CD8-positive, alpha-beta memory T cell (primary cell): ENCODE measurements around the gene RTTN. TPM values are rescaled to one million over a fixed set of nuclear protein-coding genes. Genes with fewer than 3 reads are reported as not detected.
A peak's percentile ranks its signal among the peaks of the same experiment; 100 is the strongest.

Source experiments
- CTCF ChIA-PET: fragments of 350-600 bp; sonication (Branson Sonifier 250); formaldehyde crosslinking; loops from one replicate; lab custom pipeline; 2021; ENCODE audit warnings: antibody characterized with exemption; lab: Charles Lee
- POLR2A ChIA-PET: fragments of 350-600 bp; sonication (Branson Sonifier 250); formaldehyde crosslinking; loops from one replicate; lab custom pipeline; 2021; ENCODE audit warnings: antibody characterized with exemption; lab: Charles Lee
- DNase-seq, 5 donors: peaks; one replicate each; pipeline versions ENCODE4 v3.0.0 to v3.0.0-alpha.2; 2020 to 2022; ENCODE audit warnings: mixed read lengths in 1 of 5
- H3K27ac ChIP-seq: one replicate; pipeline ENCODE4 v1.7.0; 2013; ENCODE audit warnings: low read depth, mild to moderate bottlenecking, low read length, moderate library complexity
- H3K27me3 ChIP-seq: 2 replicates; pipeline ENCODE4 v1.7.0; 2013; ENCODE audit warnings: low read length, mild to moderate bottlenecking; ENCODE audit not compliant: insufficient read depth, poor library complexity, severe bottlenecking
- H3K36me3 ChIP-seq: 2 replicates; pipeline ENCODE4 v1.7.0; 2013; ENCODE audit warnings: mild to moderate bottlenecking, low read length, moderate library complexity; ENCODE audit not compliant: insufficient read depth
- H3K4me1 ChIP-seq: 2 replicates; pipeline ENCODE4 v1.7.0; 2013; ENCODE audit warnings: mild to moderate bottlenecking, low read length, moderate library complexity; ENCODE audit not compliant: insufficient read depth
- H3K4me3 ChIP-seq: 2 replicates; pipeline ENCODE4 v1.7.0; 2013; ENCODE audit warnings: mild to moderate bottlenecking, low read length
- H3K9me3 ChIP-seq: 2 replicates; pipeline ENCODE4 v1.7.0; 2013; ENCODE audit warnings: mild to moderate bottlenecking, low read length
- H3K27ac Mint-ChIP-seq, 8 donors: one replicate each; pipeline ENCODE4 v1.8.0; 2020 to 2021; ENCODE audit warnings: mixed read lengths in 8 of 8, mild to moderate bottlenecking in 6 of 8, inconsistent platforms in 3 of 8, moderate library complexity in 3 of 8
- H3K27me3 Mint-ChIP-seq, 2 donors: one replicate each; pipeline ENCODE4 v1.8.0; 2020 to 2021; ENCODE audit warnings: mixed read lengths in 2 of 2, mild to moderate bottlenecking in 1 of 2, moderate library complexity in 1 of 2
- H3K36me3 Mint-ChIP-seq, 3 donors: one replicate each; pipeline ENCODE4 v1.8.0; 2020 to 2021; ENCODE audit warnings: mixed read lengths in 3 of 3, inconsistent platforms in 1 of 3, mild to moderate bottlenecking in 1 of 3
- H3K4me1 Mint-ChIP-seq, 3 donors: one replicate each; pipeline ENCODE4 v1.8.0; 2020 to 2021; ENCODE audit warnings: mixed read lengths in 3 of 3, inconsistent platforms in 1 of 3, mild to moderate bottlenecking in 1 of 3
- H3K4me3 Mint-ChIP-seq, 7 donors: one replicate each; pipeline ENCODE4 v1.8.0; 2020 to 2021; ENCODE audit warnings: mixed read lengths in 7 of 7, mild to moderate bottlenecking in 6 of 7, moderate library complexity in 4 of 7, inconsistent platforms in 2 of 7
- H3K9me3 Mint-ChIP-seq, 5 donors: one replicate each; pipeline ENCODE4 v1.8.0; 2020 to 2022; ENCODE audit warnings: mixed read lengths in 5 of 5, mild to moderate bottlenecking in 3 of 5, moderate library complexity in 2 of 5, inconsistent platforms in 1 of 5
- polyA plus RNA-seq: library from polyadenylated mRNA; unstranded; fragments of 300-500 nt; fragmentation: Illumina TruSeq; gene quantifications from one replicate; pipeline ENCODE4 v1.2.3, GENCODE V29; 2021
- total RNA-seq, 2 experiments: library from RNA; stranded (reverse); gene quantifications; one replicate each; pipeline ENCODE4 v1.2.3, GENCODE V29; 2021

Gene RTTN
- total and polyA plus RNA-seq, 3 experiments from 2014 or later, result 3.2 to 26.6 (median 24.7) TPM

GRCh38 chr18:70041459-70042050 lies 163.9 kb downstream of the RTTN start:
- ChIA-PET CTCF (no interaction called here), POLR2A (no interaction called here)
- no peak for DNase-seq
- H3K27me3 ChIP-seq, result no peaks in the 10 kb centered on the region
- no peak overlapping the region for H3K27ac ChIP-seq
- H3K4me3 ChIP-seq, result no peak overlapping the region
- H3K9me3 Mint-ChIP-seq, result peaks cover 0 to under 1% (median 0%) of the 10 kb centered on the region in 5 donors
- H3K36me3 Mint-ChIP-seq, result peaks cover 7 to 42% (median 9%) of the 10 kb centered on the region in 3 donors
- no peaks in the 10 kb centered on the region for H3K27me3 Mint-ChIP-seq
- H3K4me3 Mint-ChIP-seq, result no peak overlapping the region
- H3K36me3 ChIP-seq, result no peaks in the 10 kb centered on the region
- peaks cover 0 to 6% (median 0%) of the 10 kb centered on the region in 3 donors for H3K4me1 Mint-ChIP-seq
- no peaks in the 10 kb centered on the region for H3K4me1 ChIP-seq
- H3K9me3 ChIP-seq, result no peaks in the 10 kb centered on the region
- no peak overlapping the region for H3K27ac Mint-ChIP-seq

DNA sequence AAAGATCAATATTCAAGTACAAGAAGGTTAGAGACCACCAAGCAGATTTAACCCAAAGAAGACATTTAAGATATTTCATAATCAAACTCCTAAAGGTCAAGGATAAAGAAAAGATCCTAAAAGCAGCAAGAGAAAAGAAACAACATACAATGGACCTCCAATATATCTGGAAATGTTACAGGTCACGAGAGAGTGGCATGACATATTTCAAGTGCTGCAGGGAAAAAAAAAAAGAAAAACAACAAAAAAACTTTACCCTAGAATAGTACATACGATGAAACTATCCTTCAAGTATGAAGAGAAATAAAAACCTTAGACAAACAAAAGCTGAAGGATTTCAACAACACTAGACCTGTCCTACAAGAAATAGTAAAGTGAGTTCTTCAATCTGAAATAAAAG lies 166.3 kb downstream of the RTTN start:
- peaks cover 0 to 4% (median 0%) of the 10 kb centered on the region in 5 donors for H3K9me3 Mint-ChIP-seq
- Histone ChIP-seq H3K4me3 (no peak overlapping the region), H3K27me3 (no peaks in the 10 kb centered on the region), H3K27ac (no peak overlapping the region), H3K4me1 (no peaks in the 10 kb centered on the region), H3K36me3 (no peaks in the 10 kb centered on the region), H3K9me3 (no peaks in the 10 kb centered on the region)
- no peak overlapping the region for H3K4me3 Mint-ChIP-seq
- CTCF ChIA-PET, result no interaction called here
- DNase-seq, result no peak
- peaks cover 13 to 47% (median 28%) of the 10 kb centered on the region in 3 donors for H3K36me3 Mint-ChIP-seq
- POLR2A ChIA-PET, result no interaction called here
- no peaks in the 10 kb centered on the region for H3K27me3 Mint-ChIP-seq
- H3K27ac Mint-ChIP-seq, result peak overlapping the region in 1 of 8 donors; percentile 46
- H3K4me1 Mint-ChIP-seq, result peaks cover 0 to 6% (median 0%) of the 10 kb centered on the region in 3 donors

GRCh38 chr18:70037431-70038061 lies 167.9 kb downstream of the RTTN start:
- Histone ChIP-seq H3K4me3 (no peak overlapping the region), H3K4me1 (no peaks in the 10 kb centered on the region), H3K36me3 (no peaks in the 10 kb centered on the region), H3K9me3 (no peaks in the 10 kb centered on the region), H3K27ac (no peak overlapping the region), H3K27me3 (no peaks in the 10 kb centered on the region)
- H3K4me1 Mint-ChIP-seq, result no peaks in the 10 kb centered on the region
- ChIA-PET CTCF (no interaction called here), POLR2A (no interaction called here)
- H3K4me3 Mint-ChIP-seq, result no peak overlapping the region
- no peak for DNase-seq
- peak overlapping the region in 1 of 8 donors; percentile 51 for H3K27ac Mint-ChIP-seq
- H3K36me3 Mint-ChIP-seq, result peaks cover 14 to 41% (median 41%) of the 10 kb centered on the region in 3 donors
- peaks cover 0 to 4% (median 0%) of the 10 kb centered on the region in 5 donors for H3K9me3 Mint-ChIP-seq
- no peaks in the 10 kb centered on the region for H3K27me3 Mint-ChIP-seq

- Histone ChIP-seq H3K4me3 (no peak overlapping the region), H3K9me3 (no peaks in the 10 kb centered on the region), H3K36me3 (no peaks in the 10 kb centered on the region), H3K4me1 (no peaks in the 10 kb centered on the region), H3K27me3 (no peaks in the 10 kb centered on the region), H3K27ac (no peak overlapping the region)
- DNase-seq, result no peak
- Mint-ChIP-seq H3K9me3 (peaks cover 0 to 4% (median 0%) of the 10 kb centered on the region in 5 donors), H3K36me3 (peaks cover 12 to 41% (median 41%) of the 10 kb centered on the region in 3 donors), H3K4me3 (no peak overlapping the region), H3K27me3 (no peaks in the 10 kb centered on the region), H3K4me1 (no peaks in the 10 kb centered on the region), H3K27ac (no peak overlapping the region)
- CTCF ChIA-PET, result no interaction called here
- POLR2A ChIA-PET, result no interaction called here
Measured at GRCh38 chr18:70036771-70037347, 168.6 kb downstream of the RTTN start.

- peaks cover 8 to 41% (median 38%) of the 10 kb centered on the region in 3 donors for H3K36me3 Mint-ChIP-seq
- H3K4me1 Mint-ChIP-seq, result no peaks in the 10 kb centered on the region
- H3K27me3 Mint-ChIP-seq, result no peaks in the 10 kb centered on the region
- H3K27ac Mint-ChIP-seq, result no peak overlapping the region
- H3K27me3 ChIP-seq, result no peaks in the 10 kb centered on the region
- no peak overlapping the region for H3K4me3 ChIP-seq
- H3K9me3 Mint-ChIP-seq, result peaks cover 0 to 4% (median 0%) of the 10 kb centered on the region in 5 donors
- H3K36me3 ChIP-seq, result no peaks in the 10 kb centered on the region
- no peaks in the 10 kb centered on the region for H3K4me1 ChIP-seq
- H3K4me3 Mint-ChIP-seq, result no peak overlapping the region
- no peak overlapping the region for H3K27ac ChIP-seq
- POLR2A ChIA-PET, result no interaction called here
- no peaks in the 10 kb centered on the region for H3K9me3 ChIP-seq
- CTCF ChIA-PET, result no interaction called here
- DNase-seq, result no peak
Measured at GRCh38 chr18:70036168-70036567, 169.3 kb downstream of the RTTN start.

DNA sequence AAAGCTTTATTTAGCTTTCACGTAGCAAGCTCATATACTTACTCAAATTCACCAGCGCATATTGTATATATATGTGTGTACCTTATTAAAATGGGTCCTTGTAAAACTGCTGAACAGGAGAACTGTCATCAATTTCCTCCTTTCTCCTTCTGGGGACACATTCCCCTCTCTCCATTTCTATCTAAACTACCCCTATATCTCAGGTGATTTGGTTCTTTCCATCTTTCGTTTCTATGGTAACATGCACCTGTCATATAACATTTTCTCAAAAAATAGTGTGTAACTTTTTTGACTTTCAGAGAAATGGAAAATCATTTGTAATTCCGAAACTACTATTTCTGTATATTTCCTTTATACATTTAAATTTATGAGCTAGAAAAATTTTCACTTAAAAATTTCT lies 174.3 kb downstream of the RTTN start:
- Mint-ChIP-seq H3K4me3 (no peak overlapping the region), H3K27ac (no peak overlapping the region), H3K36me3 (peaks cover 22 to 45% (median 40%) of the 10 kb centered on the region in 3 donors), H3K9me3 (peaks cover 0 to 2% (median 0%) of the 10 kb centered on the region in 5 donors), H3K27me3 (no peaks in the 10 kb centered on the region), H3K4me1 (peaks cover 0 to 5% (median 0%) of the 10 kb centered on the region in 3 donors)
- Histone ChIP-seq H3K27me3 (no peaks in the 10 kb centered on the region), H3K36me3 (peaks cover 6% of the 10 kb centered on the region), H3K9me3 (no peaks in the 10 kb centered on the region), H3K4me3 (no peak overlapping the region), H3K27ac (no peak overlapping the region), H3K4me1 (no peaks in the 10 kb centered on the region)
- CTCF ChIA-PET, result no interaction called here
- no peak for DNase-seq
- POLR2A ChIA-PET, result no interaction called here

DNA sequence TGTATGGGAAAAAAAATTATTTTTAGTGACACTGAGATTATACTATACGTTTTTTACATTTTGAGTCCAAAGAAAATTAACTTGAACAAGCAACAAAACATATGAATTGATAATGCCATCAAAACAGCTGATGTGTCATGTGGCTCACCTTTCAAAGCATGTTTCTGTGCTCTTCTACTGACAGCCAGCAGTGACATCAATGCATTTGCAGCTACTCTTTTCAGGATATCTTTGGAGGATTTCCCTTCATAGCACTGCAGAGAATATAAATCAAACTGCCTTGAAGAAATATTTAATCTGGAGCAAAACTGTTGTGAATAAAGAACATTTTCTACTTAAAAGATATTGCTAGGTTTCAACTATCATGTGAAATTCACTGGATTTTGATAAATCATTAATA lies 174.8 kb downstream of the RTTN start:
- no peak overlapping the region for H3K27ac Mint-ChIP-seq
- Histone ChIP-seq H3K9me3 (no peaks in the 10 kb centered on the region), H3K27me3 (no peaks in the 10 kb centered on the region), H3K36me3 (peaks cover 6% of the 10 kb centered on the region), H3K4me3 (no peak overlapping the region), H3K27ac (no peak overlapping the region), H3K4me1 (no peaks in the 10 kb centered on the region)
- CTCF ChIA-PET, result no interaction called here
- no peaks in the 10 kb centered on the region for H3K9me3 Mint-ChIP-seq
- peaks cover 0 to 5% (median 0%) of the 10 kb centered on the region in 3 donors for H3K4me1 Mint-ChIP-seq
- H3K36me3 Mint-ChIP-seq, result peaks cover 23 to 48% (median 40%) of the 10 kb centered on the region in 3 donors
- POLR2A ChIA-PET, result no interaction called here
- no peak overlapping the region for H3K4me3 Mint-ChIP-seq
- DNase-seq, result no peak
- no peaks in the 10 kb centered on the region for H3K27me3 Mint-ChIP-seq

- H3K36me3 Mint-ChIP-seq, result peaks cover 27 to 56% (median 36%) of the 10 kb centered on the region in 3 donors
- no peaks in the 10 kb centered on the region for H3K9me3 Mint-ChIP-seq
- H3K27me3 ChIP-seq, result no peaks in the 10 kb centered on the region
- peaks cover 6% of the 10 kb centered on the region for H3K36me3 ChIP-seq
- no peaks in the 10 kb centered on the region for H3K27me3 Mint-ChIP-seq
- POLR2A ChIA-PET, result no interaction called here
- no peaks in the 10 kb centered on the region for H3K4me1 ChIP-seq
- CTCF ChIA-PET, result no interaction called here
- peaks cover 0 to 5% (median 0%) of the 10 kb centered on the region in 3 donors for H3K4me1 Mint-ChIP-seq
- no peak overlapping the region for H3K4me3 ChIP-seq
- no peak for DNase-seq
- H3K27ac Mint-ChIP-seq, result peak overlapping the region in 1 of 8 donors; percentile 47
- H3K9me3 ChIP-seq, result no peaks in the 10 kb centered on the region
- H3K4me3 Mint-ChIP-seq, result no peak overlapping the region
- H3K27ac ChIP-seq, result no peak overlapping the region
Measured at GRCh38 chr18:70029163-70029562, 176.3 kb downstream of the RTTN start.
